GM19240 (cell line): ENCODE results near the gene C1orf159.
"Not testable (repeated sequence)": the region's sequence is repeated elsewhere in the genome, so short reads cannot be mapped to it uniquely, and the experiment has no call there.

Experiments
- DNase-seq: peaks from one replicate; pipeline ENCODE4 v3.0.0; 2011; ENCODE audit warnings: low spot score; ENCODE audit not compliant: insufficient read length

C1orf159 gene

GRCh38 chr1:1118876-1119220, 3.0 kb upstream of the C1orf159 start:
- no peak for DNase-seq

- DNase-seq = no peak
Observed at GRCh38 chr1:1118011-1118875, 2.4 kb upstream of the C1orf159 start.

- DNase-seq = no peak
Observed at GRCh38 chr1:1117469-1117831, 1.6 kb upstream of the C1orf159 start.

GRCh38 chr1:1116701-1117468, 996 bp upstream of the C1orf159 start:
- no peak for DNase-seq

- no peak for DNase-seq
Observed at GRCh38 chr1:1115136-1115785, 628 bp downstream of the C1orf159 start.

- no peak for DNase-seq
Observed at GRCh38 chr1:1114431-1114830, 1.5 kb downstream of the C1orf159 start.

- DNase-seq = no peak
Observed at GRCh38 chr1:1112237-1112985, 3.5 kb downstream of the C1orf159 start.

- DNase-seq = no peak
Observed at GRCh38 chr1:1111516-1112236, 4.2 kb downstream of the C1orf159 start.

- DNase-seq = no peak
Observed at GRCh38 chr1:1110561-1110971, 5.3 kb downstream of the C1orf159 start.

GRCh38 chr1:1109743-1110142, 6.1 kb downstream of the C1orf159 start:
- no peak for DNase-seq

- DNase-seq = no peak
Observed at GRCh38 chr1:1106510-1107221, 9.2 kb downstream of the C1orf159 start.

- DNase-seq = not testable (repeated sequence)
Observed at GRCh38 chr1:1104152-1104551, 11.7 kb downstream of the C1orf159 start.

- no peak for DNase-seq
Observed at GRCh38 chr1:1101503-1101902, 14.4 kb downstream of the C1orf159 start.

GRCh38 chr1:1100296-1100695, 15.6 kb downstream of the C1orf159 start:
- DNase-seq = no peak

- no peak for DNase-seq
Observed at GRCh38 chr1:1099506-1100183, 16.2 kb downstream of the C1orf159 start.

- DNase-seq = no peak
Observed at GRCh38 chr1:1098681-1099421, 17.0 kb downstream of the C1orf159 start.

- not testable (repeated sequence) for DNase-seq
Observed at GRCh38 chr1:1096136-1096535, 19.8 kb downstream of the C1orf159 start.

- DNase-seq = no peak
Observed at GRCh38 chr1:1094981-1095380, 20.9 kb downstream of the C1orf159 start.

- DNase-seq = no peak
Observed at GRCh38 chr1:1093610-1093943, 22.3 kb downstream of the C1orf159 start.
